Panc1 (cell line): ENCODE data around the gene FAF1. TPM values are rescaled to one million over a fixed set of nuclear protein-coding genes. Genes with fewer than 3 reads are reported as not detected.

ENCODE experiments used
- ATAC-seq: fragments of 200-7000 bp; cut with Tn5 transposase; 2 replicates; pipeline ENCODE4 v1.9.1; 2020; ENCODE audit warnings: mild to moderate bottlenecking, moderate library complexity
- BruUV-seq: library from RNA; stranded (reverse); fragments of 400-500 nt; replicated peaks from 2 replicates; lab custom pipeline; 2021; lab: Mats Ljungman, UMichigan
- CTCF ChIA-PET: fragments of 300-600 bp; sonication (Branson Sonifier 250); formaldehyde crosslinking; loops from one replicate; lab custom pipeline; 2022; ENCODE audit warnings: antibody characterized with exemption; lab: Charles Lee
- POLR2A ChIA-PET: fragments of 300-600 bp; sonication (Branson Sonifier 250); formaldehyde crosslinking; loops from one replicate; lab custom pipeline; 2022; ENCODE audit warnings: antibody characterized with exemption; lab: Charles Lee
- DNase-seq: peaks from one replicate; pipeline ENCODE4 v3.0.0-alpha.2; 2010; ENCODE audit warnings: low read depth, low spot score
- H3K27ac ChIP-seq: 2 replicates; pipeline ENCODE4 v1.5.1; 2011; ENCODE audit warnings: mild to moderate bottlenecking, low read length, inconsistent platforms
- H3K27me3 ChIP-seq: fragments of 200-500 bp; sonication (Bioruptor generic); 2 replicates; pipeline ENCODE4 v1.6.0; 2014; ENCODE audit warnings: low read length, inconsistent platforms; ENCODE audit not compliant: control insufficient read depth, insufficient read depth
- H3K36me3 ChIP-seq: fragments of 200-500 bp; sonication (Bioruptor generic); 2 replicates; pipeline ENCODE4 v1.5.1; 2014; ENCODE audit warnings: inconsistent platforms, mild to moderate bottlenecking, low read length, moderate library complexity; ENCODE audit not compliant: control insufficient read depth, insufficient read depth
- H3K4me1 ChIP-seq: 2 replicates; pipeline ENCODE4 v1.5.1; 2011; ENCODE audit warnings: inconsistent platforms, mild to moderate bottlenecking, low read length, moderate library complexity; ENCODE audit not compliant: control insufficient read depth, insufficient read depth
- H3K4me3 ChIP-seq, 2 experiments: 2 replicates each; pipeline ENCODE4 v1.5.1; 2011 to 2012; ENCODE audit warnings: low read depth in 2 of 2, low read length in 2 of 2, mild to moderate bottlenecking in 2 of 2, inconsistent platforms in 1 of 2, moderate library complexity in 1 of 2
- H3K9me3 ChIP-seq: fragments of 200-500 bp; sonication (Bioruptor generic); 2 replicates; pipeline ENCODE4 v1.5.1; 2014; ENCODE audit warnings: low read depth, mild to moderate bottlenecking, inconsistent platforms, low read length, moderate library complexity; ENCODE audit not compliant: control insufficient read depth, insufficient read depth
- POLR2AphosphoS5 ChIP-seq: IDR thresholded peaks from 2 replicates; pipeline ENCODE4 v1.6.1; 2012; ENCODE audit warnings: mild to moderate bottlenecking, low read depth, low read length, moderate library complexity
- SIN3A ChIP-seq: IDR thresholded peaks from 2 replicates; pipeline ENCODE4 v1.6.1; 2012; ENCODE audit warnings: low read depth, mild to moderate bottlenecking, low read length, moderate library complexity, borderline replicate concordance; ENCODE audit not compliant: insufficient read depth
- TCF7L2 ChIP-seq: IDR thresholded peaks from 2 replicates; pipeline ENCODE4 v1.6.1; 2011; ENCODE audit warnings: mild to moderate bottlenecking, low read depth, low read length, inconsistent platforms
- in situ Hi-C: cut with HindIII; loops from 2 replicates; pipeline ENCODE4 v1.10.0; 2016; ENCODE audit warnings: low sequenced_read_pairs, low pct_unique_long_range_greater_than_20kb
- intact Hi-C: fragments of 100-400 bp; cut with micrococcal nuclease; formaldehyde crosslinking; loops from one replicate; pipeline ENCODE4 v1.10.0; 2022; ENCODE audit not compliant: unreplicated experiment
- total RNA-seq: library from RNA; stranded (reverse); gene quantifications from one replicate; pipeline ENCODE4 v1.2.1, GENCODE V29; 2021; ENCODE audit not compliant: unreplicated experiment
- TF ChIP-seq, protein P1 (sequence below), 2 experiments: IDR thresholded peaks; 2 replicates each; pipeline ENCODE4 v1.6.1; 2011 to 2012; ENCODE audit warnings: low read depth in 2 of 2, control low read depth in 1 of 2, low read length in 1 of 2, mild to moderate bottlenecking in 1 of 2, moderate library complexity in 1 of 2; ENCODE audit not compliant: insufficient read depth in 1 of 2
- TF ChIP-seq, protein P2 (sequence below): fragments of 450-650 bp; IDR thresholded peaks from 2 replicates; pipeline ENCODE4 v1.5.1; 2017; ENCODE audit warnings: mild to moderate bottlenecking

Gene FAF1
- total RNA-seq, 1 experiment from 2014 or later, result 101 TPM

DNA sequence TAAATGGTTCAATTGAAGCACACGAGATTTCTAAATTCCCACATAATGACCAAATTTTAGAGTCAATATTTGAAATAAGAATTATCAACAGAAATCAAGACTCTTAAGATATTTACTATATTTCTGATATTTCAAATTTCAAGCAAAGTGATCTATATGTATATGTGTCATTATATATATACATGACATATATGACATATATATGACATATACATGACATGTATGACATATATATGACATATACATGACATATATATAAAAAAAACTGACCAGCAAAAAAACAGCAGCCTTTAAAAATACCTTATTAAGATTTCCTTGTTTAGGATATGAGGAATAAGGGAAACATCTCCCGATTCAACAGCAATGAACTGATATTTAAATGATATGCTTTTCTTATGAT, 266.2 kb downstream of the FAF1 start:
- CTCF ChIA-PET, result no interaction called here
- no peaks in the 10 kb centered on the region for H3K27me3 ChIP-seq
- DNase-seq, result no peak
- no peaks in the 10 kb centered on the region for H3K4me1 ChIP-seq
- in situ Hi-C loops (no loop called here), intact Hi-C loops (no loop called here)
- no peak overlapping the region for H3K27ac ChIP-seq
- ATAC-seq, result no peak
- TF ChIP-seq SIN3A, result no peak
- no peak for TF ChIP-seq TCF7L2
- H3K9me3 ChIP-seq, result no peaks in the 10 kb centered on the region
- POLR2A ChIA-PET, result no interaction called here
- H3K4me3 ChIP-seq, result no peak overlapping the region
- no TSS peak for BruUV-seq
- no peaks in the 10 kb centered on the region for H3K36me3 ChIP-seq

DNA sequence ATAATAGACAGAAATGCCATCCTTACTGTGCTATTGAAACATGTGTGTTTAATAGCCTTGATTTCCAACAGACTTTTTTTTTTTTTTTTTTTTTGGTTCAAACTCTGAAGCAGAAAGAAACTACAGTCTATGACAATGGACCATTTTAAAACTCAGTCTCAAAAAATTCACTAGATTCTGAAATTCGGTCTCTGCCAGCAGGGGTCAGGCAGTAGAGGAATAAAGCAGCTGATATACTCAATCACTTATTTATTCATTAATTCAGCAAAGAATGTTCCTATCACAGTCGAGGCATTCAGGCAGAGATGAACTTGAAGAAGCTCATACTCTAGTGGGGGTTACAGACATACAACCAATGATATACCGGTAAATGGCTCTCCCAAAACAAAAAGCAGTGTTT, 275.9 kb downstream of the FAF1 start:
- no peaks in the 10 kb centered on the region for H3K9me3 ChIP-seq
- CTCF ChIA-PET, result interaction anchor here (0.7 kb wide), 1 partner anchor 742 kb away, joined by 7 read pairs; no protein-coding TSS in a partner anchor
- no peaks in the 10 kb centered on the region for H3K36me3 ChIP-seq
- POLR2A ChIA-PET, result no interaction called here
- ATAC-seq (no peak), DNase-seq (no peak)
- intact Hi-C loops (no loop called here), in situ Hi-C loops (no loop called here)
- no peak overlapping the region for H3K27ac ChIP-seq
- TF ChIP-seq POLR2AphosphoS5 (no peak), TCF7L2 (no peak), SIN3A (no peak)
- TF ChIP-seq, protein P1, sequence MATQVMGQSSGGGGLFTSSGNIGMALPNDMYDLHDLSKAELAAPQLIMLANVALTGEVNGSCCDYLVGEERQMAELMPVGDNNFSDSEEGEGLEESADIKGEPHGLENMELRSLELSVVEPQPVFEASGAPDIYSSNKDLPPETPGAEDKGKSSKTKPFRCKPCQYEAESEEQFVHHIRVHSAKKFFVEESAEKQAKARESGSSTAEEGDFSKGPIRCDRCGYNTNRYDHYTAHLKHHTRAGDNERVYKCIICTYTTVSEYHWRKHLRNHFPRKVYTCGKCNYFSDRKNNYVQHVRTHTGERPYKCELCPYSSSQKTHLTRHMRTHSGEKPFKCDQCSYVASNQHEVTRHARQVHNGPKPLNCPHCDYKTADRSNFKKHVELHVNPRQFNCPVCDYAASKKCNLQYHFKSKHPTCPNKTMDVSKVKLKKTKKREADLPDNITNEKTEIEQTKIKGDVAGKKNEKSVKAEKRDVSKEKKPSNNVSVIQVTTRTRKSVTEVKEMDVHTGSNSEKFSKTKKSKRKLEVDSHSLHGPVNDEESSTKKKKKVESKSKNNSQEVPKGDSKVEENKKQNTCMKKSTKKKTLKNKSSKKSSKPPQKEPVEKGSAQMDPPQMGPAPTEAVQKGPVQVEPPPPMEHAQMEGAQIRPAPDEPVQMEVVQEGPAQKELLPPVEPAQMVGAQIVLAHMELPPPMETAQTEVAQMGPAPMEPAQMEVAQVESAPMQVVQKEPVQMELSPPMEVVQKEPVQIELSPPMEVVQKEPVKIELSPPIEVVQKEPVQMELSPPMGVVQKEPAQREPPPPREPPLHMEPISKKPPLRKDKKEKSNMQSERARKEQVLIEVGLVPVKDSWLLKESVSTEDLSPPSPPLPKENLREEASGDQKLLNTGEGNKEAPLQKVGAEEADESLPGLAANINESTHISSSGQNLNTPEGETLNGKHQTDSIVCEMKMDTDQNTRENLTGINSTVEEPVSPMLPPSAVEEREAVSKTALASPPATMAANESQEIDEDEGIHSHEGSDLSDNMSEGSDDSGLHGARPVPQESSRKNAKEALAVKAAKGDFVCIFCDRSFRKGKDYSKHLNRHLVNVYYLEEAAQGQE (IDR thresholded peaks at IDR 0.05; ENCODE audit: insufficient read depth in 1 of 2, low read depth in 2 of 2, low read length in 1 of 2), result no peak
- TF ChIP-seq, protein P2, sequence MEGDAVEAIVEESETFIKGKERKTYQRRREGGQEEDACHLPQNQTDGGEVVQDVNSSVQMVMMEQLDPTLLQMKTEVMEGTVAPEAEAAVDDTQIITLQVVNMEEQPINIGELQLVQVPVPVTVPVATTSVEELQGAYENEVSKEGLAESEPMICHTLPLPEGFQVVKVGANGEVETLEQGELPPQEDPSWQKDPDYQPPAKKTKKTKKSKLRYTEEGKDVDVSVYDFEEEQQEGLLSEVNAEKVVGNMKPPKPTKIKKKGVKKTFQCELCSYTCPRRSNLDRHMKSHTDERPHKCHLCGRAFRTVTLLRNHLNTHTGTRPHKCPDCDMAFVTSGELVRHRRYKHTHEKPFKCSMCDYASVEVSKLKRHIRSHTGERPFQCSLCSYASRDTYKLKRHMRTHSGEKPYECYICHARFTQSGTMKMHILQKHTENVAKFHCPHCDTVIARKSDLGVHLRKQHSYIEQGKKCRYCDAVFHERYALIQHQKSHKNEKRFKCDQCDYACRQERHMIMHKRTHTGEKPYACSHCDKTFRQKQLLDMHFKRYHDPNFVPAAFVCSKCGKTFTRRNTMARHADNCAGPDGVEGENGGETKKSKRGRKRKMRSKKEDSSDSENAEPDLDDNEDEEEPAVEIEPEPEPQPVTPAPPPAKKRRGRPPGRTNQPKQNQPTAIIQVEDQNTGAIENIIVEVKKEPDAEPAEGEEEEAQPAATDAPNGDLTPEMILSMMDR, result no peak
- BruUV-seq, result no TSS peak
- H3K4me1 ChIP-seq, result no peaks in the 10 kb centered on the region
- H3K27me3 ChIP-seq, result no peaks in the 10 kb centered on the region
- no peak overlapping the region for H3K4me3 ChIP-seq

DNA sequence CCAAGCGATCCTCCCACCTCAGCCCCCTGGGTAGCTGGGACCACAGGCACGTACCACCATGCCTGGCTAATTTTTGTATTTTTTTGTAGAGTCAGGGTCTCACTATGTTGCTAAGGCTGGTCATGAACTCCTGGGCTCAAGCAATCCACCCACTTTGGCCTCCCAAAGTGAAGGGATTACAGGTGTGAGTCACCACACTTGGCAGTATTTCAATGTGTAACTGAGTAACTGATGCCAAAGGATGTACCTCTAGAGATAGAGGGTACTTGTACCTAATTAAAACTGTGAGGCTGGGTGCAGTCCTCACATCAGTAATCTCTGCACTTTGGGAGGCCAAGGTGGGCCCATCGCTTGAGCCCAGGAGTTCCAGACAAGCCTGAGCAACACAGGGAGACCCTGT, 278.1 kb downstream of the FAF1 start:
- H3K27me3 ChIP-seq, result no peaks in the 10 kb centered on the region
- TF ChIP-seq SIN3A (no peak), TCF7L2 (no peak), POLR2AphosphoS5 (no peak)
- TF ChIP-seq, protein P2, result no peak
- TF ChIP-seq, protein P1 (IDR thresholded peaks at IDR 0.05; ENCODE audit: insufficient read depth in 1 of 2, low read depth in 2 of 2, low read length in 1 of 2), result no peak
- ATAC-seq (no peak), DNase-seq (no peak)
- no peaks in the 10 kb centered on the region for H3K4me1 ChIP-seq
- H3K36me3 ChIP-seq, result no peaks in the 10 kb centered on the region
- POLR2A ChIA-PET, result interaction anchor here (0.6 kb wide), 1 partner anchor 624 kb away, joined by 3 read pairs; no protein-coding TSS in a partner anchor
- H3K4me3 ChIP-seq, result no peak overlapping the region
- CTCF ChIA-PET, result no interaction called here
- in situ Hi-C loops (no loop called here), intact Hi-C loops (no loop called here)
- H3K9me3 ChIP-seq, result no peaks in the 10 kb centered on the region
- no TSS peak for BruUV-seq
- H3K27ac ChIP-seq, result no peak overlapping the region
